Measurements from ENCODE around the gene BCL2L12. TPM values are rescaled to one million over a fixed set of nuclear protein-coding genes. Genes with fewer than 3 reads are reported as not detected.

The BCL2L12 gene
- total RNA-seq, 1 experiment from 2014 or later = 93.9 TPM

GRCh38 chr19:49629659-49630058 is 36.1 kb upstream of the BCL2L12 start:
- no peak overlapping the region for H3K27ac ChIP-seq (ENCODE audit: low read depth, low read length)
- intact Hi-C loops (cut with micrococcal nuclease) = no loop called here
- ChIA-PET RAD21 (ENCODE audit: low non-redundant PET in 1 of 2, low total read pairs in 2 of 2, uncharacterized antibody in 2 of 2, unreplicated experiment in 2 of 2) (no interaction called here), CTCF (no interaction called here), POLR2A (interaction anchor here (2.9 kb wide), 1 partner anchor 11 kb away, joined by 13 read pairs; the partner anchor contains the start of gene RRAS)
- DNase-seq (ENCODE audit: low read depth, low spot score) = no peak
- BruUV-seq (replicated peaks) = no TSS peak
- no peaks in the 10 kb centered on the region for H3K9me2 ChIP-seq (ENCODE audit: insufficient read depth)
- TF ChIP-seq FOSL1 (IDR thresholded peaks at IDR 0.05; ENCODE audit: low read depth) (no peak), POLR2AphosphoS5 (IDR thresholded peaks at IDR 0.05; ENCODE audit: low read depth, low read length) (no peak), POLR2A (IDR thresholded peaks at IDR 0.05; ENCODE audit: borderline replicate concordance, extremely low read depth, insufficient read depth, insufficient read length) (no peak), YY1 (IDR thresholded peaks at IDR 0.05; ENCODE audit: extremely low read depth, insufficient replicate concordance, low read depth, low read length) (no peak), REST (IDR thresholded peaks at IDR 0.05; ENCODE audit: low read depth) (no peak), CBX3 (IDR thresholded peaks at IDR 0.05; ENCODE audit: low read depth) (no peak), ZBTB33 (IDR thresholded peaks at IDR 0.05; ENCODE audit: extremely low read depth, insufficient replicate concordance, low read length) (no peak), SIN3A (IDR thresholded peaks at IDR 0.05; ENCODE audit: low read depth) (no peak), SRF (IDR thresholded peaks at IDR 0.05; ENCODE audit: low read depth) (no peak), EZH2phosphoT487 (IDR thresholded peaks at IDR 0.05; ENCODE audit: borderline replicate concordance) (no peak), ZNF274 (IDR thresholded peaks at IDR 0.05; ENCODE audit: low read depth, low read length) (no peak), MAX (IDR thresholded peaks at IDR 0.05) (no peak), SP1 (IDR thresholded peaks at IDR 0.05; ENCODE audit: low read depth) (no peak), TCF7L2 (IDR thresholded peaks at IDR 0.05; ENCODE audit: borderline replicate concordance, extremely low read depth, insufficient read depth, insufficient read length) (no peak)
- no peak overlapping the region for H3K9ac ChIP-seq (ENCODE audit: low read length)
- no peak for ATAC-seq
- no peak overlapping the region for H3K4me2 ChIP-seq (ENCODE audit: low read length)
- H2AFZ ChIP-seq (ENCODE audit: low read depth, low read length, poor library complexity, severe bottlenecking) = no peak overlapping the region
- H3K79me2 ChIP-seq (ENCODE audit: insufficient read depth, low read length) = no peaks in the 10 kb centered on the region
- no peaks in the 10 kb centered on the region for H3K27me3 ChIP-seq (ENCODE audit: insufficient read depth, low read length)
- H3K36me3 ChIP-seq (ENCODE audit: control insufficient read depth in 1 of 2, insufficient read depth in 2 of 2, low read length in 2 of 2) = peaks cover 0 to 2% of the 10 kb centered on the region in 2 experiments; a peak in 1 of 4 replicates
- no peak overlapping the region for H3K4me3 ChIP-seq (replicated peaks in 1 of 2; ENCODE audit: low read depth in 1 of 2, low read length in 2 of 2)
- no peaks in the 10 kb centered on the region for H3K9me3 ChIP-seq (ENCODE audit: control insufficient read depth in 1 of 2, insufficient read depth in 1 of 2, low read depth in 1 of 2, low read length in 2 of 2)
- no peaks in the 10 kb centered on the region for H4K20me1 ChIP-seq (ENCODE audit: insufficient read depth)
- H3K4me1 ChIP-seq (ENCODE audit: control insufficient read depth in 1 of 2, insufficient read depth in 2 of 2, low read length in 2 of 2) = peaks cover 3 to 8% of the 10 kb centered on the region in 2 experiments; a peak in 2 of 4 replicates
